ENCODE measurements around the gene CACNA1H.

Gene CACNA1H

GRCh38 chr16:1216296-1216619 is 63.4 kb downstream of the CACNA1H start:
- no peak for DNase-seq (ENCODE audit: extremely low read depth, low read depth)
- no peak for TF ChIP-seq CTCF (IDR thresholded peaks at IDR 0.05; ENCODE audit: low read depth, low read length, missing control alignments)
- no peak overlapping the region for H3K4me3 ChIP-seq (replicated peaks; ENCODE audit: low read depth, low read length)

- no peak overlapping the region for H3K4me3 ChIP-seq (replicated peaks; ENCODE audit: low read depth, low read length)
- no peak for DNase-seq (ENCODE audit: extremely low read depth, low read depth)
- TF ChIP-seq CTCF (IDR thresholded peaks at IDR 0.05; ENCODE audit: low read depth, low read length, missing control alignments): no peak
These were observed 63.9 kb downstream of the CACNA1H start for GRCh38 chr16:1216681-1217400.

- no peak overlapping the region for H3K4me3 ChIP-seq (replicated peaks; ENCODE audit: low read depth, low read length)
- TF ChIP-seq CTCF (IDR thresholded peaks at IDR 0.05; ENCODE audit: low read depth, low read length, missing control alignments): no peak
- DNase-seq (ENCODE audit: extremely low read depth, low read depth): no peak
These were observed 64.6 kb downstream of the CACNA1H start for GRCh38 chr16:1217526-1217925.

GRCh38 chr16:1218061-1218929 is 65.4 kb downstream of the CACNA1H start:
- H3K4me3 ChIP-seq (replicated peaks; ENCODE audit: low read depth, low read length): no peak overlapping the region
- TF ChIP-seq CTCF (IDR thresholded peaks at IDR 0.05; ENCODE audit: low read depth, low read length, missing control alignments): no peak

GRCh38 chr16:1218930-1219611 is 66.2 kb downstream of the CACNA1H start:
- no peak overlapping the region for H3K4me3 ChIP-seq (replicated peaks; ENCODE audit: low read depth, low read length)
- no peak for TF ChIP-seq CTCF (IDR thresholded peaks at IDR 0.05; ENCODE audit: low read depth, low read length, missing control alignments)
- DNase-seq (ENCODE audit: extremely low read depth, low read depth): no peak

More at GRCh38 chr16:1218061-1218929, 65.4 kb downstream of the CACNA1H start:
- no peak for DNase-seq (ENCODE audit: extremely low read depth, low read depth)

GRCh38 chr16:1220098-1220728 is 67.3 kb downstream of the CACNA1H start:
- no peak for TF ChIP-seq CTCF (IDR thresholded peaks at IDR 0.05; ENCODE audit: low read depth, low read length, missing control alignments)
- no peak for DNase-seq (ENCODE audit: extremely low read depth, low read depth)
- H3K4me3 ChIP-seq (replicated peaks; ENCODE audit: low read depth, low read length): no peak overlapping the region

Data from HFF-Myc (cell line).